ENCODE results near the gene STK24.
"Not testable (repeated sequence)": the region's sequence is repeated elsewhere in the genome, so short reads cannot be mapped to it uniquely, and the experiment has no call there.

The STK24 gene

DNA sequence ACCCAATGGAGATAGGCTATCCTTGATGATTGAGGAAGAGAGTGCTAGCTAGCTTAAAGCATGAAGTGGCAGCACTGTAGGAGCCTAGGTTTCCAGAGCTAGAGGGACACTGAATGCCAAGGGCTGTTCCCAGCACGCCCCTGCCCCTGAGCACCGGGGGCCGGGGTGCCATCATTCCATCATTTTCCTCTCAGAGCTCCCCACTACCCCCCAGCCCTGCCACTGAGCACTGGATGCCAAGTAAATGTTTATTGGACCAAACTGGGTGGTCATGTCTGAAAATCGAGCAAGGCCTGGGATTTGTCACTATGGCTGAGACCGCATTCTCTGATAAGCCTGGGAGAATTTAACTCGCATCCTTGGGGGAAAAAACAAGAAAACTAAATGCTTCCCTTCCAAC lies 142.8 kb downstream of the STK24 start:
- no peak for DNase-seq (ENCODE audit: low spot score)

DNA sequence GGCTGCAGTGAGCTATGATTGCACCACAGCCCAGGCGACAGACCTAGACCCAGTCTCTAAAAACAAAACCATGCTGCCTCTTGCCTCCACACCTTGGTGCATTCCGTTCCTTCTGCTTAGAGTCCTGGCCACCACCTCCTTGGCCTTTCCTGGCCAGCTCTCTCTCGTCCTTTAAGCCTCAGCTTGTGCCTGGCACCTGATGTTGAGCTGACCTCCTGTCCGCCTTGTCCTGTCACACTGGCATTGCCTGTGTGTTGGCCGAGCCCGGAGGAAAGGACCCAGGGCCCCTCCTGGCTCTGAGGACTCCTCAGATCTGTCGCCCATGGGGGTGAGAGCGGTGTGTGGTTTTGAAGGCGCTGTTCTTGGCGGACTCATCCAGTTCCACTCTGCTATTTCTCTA lies 143.3 kb downstream of the STK24 start:
- no peak for DNase-seq (ENCODE audit: low spot score)

DNA sequence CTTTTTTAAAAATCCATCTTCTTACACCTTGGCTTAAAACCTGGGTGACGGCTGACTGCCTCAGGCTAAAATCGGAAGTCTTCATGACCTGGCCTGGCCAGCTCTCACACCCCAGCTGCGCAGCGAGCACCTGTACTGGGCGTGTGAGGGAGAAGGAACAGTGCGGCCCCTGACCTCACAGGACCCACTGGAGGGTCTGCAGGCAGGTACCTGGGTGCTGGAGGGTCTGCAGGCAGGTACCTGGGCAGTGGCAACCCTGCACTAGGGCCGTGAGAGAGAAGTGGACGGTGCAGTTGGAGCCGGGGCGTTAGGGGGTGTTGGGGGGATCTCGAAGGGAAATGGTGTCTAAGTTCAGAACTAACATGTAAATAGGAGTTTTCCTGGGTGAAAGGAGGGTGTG lies 144.3 kb downstream of the STK24 start:
- DNase-seq (ENCODE audit: low spot score), result no peak

DNA sequence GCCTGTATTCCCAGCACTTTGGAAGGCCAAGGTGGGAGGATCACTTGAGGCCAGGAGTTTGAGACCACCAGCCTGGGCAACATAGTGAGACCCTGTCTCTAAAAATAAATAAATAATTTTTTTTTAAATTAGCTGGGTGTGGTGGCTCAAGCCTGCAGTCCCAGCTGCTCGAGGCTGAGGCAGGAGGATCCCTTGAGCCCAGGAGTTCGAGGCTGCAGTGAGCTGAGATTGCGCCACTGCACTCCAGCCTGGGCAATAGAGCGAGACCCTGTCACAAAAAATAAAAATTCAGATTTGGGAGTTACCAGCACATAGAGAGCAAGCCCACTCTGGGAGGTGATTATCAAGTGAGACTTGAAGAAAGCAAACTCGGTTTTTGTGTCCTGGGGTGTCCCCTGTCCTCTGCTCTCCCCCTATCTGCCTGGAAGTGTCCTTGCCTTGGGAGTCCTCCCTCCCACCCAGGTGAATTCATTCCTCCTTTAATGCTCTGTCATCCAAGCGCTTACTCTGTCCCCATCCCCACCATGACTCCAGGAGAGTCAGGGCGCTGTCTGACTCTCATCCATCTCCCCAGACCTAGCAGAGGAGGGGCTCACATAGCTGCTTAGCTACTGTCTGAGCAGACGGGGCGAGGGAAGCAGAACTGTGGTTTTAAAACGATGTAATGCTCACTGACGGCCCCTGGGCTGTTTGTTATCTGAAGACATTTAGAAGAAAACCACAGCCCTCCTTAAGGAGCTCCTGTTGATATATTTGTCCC lies 146.8 kb downstream of the STK24 start:
- DNase-seq (ENCODE audit: low spot score), result no peak

DNA sequence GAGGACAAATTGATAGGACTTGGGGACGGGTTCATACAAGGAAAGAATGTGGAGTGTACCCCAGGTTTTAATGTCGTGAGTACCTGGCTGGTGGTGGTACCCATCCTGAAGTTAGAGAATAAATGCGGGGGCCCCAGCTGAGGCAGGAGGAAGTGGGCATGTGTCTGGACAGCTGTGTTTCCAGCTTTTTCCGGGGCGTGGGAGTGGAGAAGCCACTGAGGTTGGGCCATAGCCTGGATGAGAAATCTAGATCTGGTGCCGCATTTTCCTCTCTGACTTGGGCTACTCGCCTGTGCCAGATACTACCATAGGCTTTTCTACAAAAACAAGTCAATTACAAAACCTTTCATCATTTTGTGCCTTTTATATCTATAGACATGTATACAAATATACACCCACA lies 147.4 kb downstream of the STK24 start:
- DNase-seq (ENCODE audit: low spot score), result no peak

DNA sequence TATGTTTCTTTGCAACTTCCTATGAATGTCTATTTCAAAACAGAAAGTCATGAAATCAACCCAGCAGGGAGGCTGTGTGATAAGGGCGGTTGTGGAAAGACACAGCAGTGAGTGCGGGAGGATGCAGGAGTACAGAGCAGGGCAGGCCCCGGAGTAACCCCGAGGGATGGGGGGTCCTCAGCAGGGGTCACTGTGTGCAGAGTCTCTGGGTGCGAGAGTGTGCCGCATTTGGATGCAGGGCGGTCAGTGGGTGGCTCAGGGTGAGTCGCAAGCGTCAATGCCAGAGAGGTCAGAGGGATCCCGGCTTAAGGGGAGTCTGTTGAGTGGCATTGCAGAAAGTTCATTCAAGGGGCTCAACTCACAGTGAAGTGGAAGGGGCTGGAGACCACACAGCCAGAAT lies 147.8 kb downstream of the STK24 start:
- no peak for DNase-seq (ENCODE audit: low spot score)

DNA sequence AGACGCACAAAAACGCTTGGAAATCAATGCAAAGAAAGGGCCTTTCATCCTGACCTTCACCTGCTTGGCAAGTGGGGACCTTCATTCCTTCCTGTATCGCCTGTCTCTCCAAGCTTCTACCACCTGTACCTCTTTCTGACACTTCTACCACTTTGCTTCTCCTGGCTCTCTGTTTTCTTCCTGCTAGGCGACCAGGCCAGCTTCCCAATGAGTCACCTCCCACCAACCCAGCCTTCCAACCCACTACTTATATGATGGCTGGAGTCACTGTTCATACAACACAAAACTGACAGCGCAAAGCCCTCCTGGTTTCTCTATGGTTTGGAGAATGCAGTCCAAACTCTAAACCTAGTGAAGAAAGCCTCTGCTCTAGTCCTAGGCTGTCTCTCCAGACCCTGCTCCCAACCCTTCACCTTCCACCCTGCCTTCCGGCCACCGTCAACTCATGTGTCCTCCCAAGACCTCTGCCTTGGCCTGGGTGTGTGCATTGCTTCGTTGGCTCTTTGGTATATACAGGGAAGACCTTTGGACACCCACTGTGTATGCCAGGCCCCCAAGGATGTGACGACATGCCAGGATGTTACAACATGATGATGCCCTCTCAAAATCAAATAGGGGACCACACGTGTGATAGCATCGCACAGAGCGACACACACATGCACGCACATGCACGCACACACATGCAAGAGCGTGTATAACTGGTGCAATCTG lies 148.5 kb downstream of the STK24 start:
- DNase-seq (ENCODE audit: low spot score), result no peak

DNA sequence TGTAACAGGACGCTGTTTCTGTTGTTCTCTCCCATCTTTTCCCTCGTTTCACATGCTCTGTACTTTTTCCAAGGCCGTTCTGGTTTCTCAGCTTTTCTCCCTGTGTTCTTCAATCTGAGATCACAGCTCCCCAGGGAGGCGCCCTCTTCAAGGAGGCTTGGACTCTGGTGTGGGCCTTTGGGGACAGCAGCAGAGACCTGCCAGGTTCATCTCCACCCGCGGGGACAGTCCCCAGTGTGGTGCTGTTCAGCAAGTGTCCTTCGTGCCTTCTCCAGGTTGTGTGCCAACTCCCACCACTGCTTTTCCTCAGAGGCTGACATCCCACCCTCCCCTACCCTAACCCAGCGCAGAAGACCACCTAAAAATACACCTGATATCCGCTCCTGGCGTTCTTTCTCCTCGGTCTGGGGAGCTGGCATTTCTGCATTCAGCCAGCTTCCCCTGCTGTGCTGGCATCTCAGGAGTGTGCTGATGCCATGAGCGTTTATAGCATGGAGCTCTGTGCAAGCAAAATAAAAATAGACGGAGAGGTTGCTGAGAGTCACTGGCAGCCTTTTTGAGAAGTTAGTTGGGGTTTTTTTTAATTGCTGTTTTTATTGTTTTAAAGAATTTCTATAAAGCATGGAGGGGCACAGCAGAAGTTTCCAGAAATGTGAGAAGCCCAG lies 149.4 kb downstream of the STK24 start:
- DNase-seq (ENCODE audit: low spot score), result no peak

DNA sequence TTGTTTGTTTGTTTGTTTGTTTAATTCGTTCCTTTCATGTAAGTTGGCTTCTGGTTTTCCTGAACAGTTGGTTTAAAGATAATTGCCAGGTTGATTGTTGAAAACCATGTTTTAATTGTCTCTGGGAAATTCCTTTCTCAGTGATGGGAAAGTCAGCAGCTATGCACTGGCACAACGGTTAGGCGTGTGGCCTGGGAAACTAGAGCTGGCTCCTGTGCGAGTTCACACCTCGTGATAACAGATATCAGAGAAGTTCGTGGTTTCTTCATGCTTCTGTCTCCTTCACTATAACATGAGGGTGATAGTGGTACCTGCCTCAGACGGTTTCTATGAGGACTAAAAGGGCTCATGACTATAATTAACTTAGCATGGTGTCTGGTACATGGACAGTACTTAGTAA lies 153.5 kb downstream of the STK24 start:
- no peak for DNase-seq (ENCODE audit: low spot score)

DNA sequence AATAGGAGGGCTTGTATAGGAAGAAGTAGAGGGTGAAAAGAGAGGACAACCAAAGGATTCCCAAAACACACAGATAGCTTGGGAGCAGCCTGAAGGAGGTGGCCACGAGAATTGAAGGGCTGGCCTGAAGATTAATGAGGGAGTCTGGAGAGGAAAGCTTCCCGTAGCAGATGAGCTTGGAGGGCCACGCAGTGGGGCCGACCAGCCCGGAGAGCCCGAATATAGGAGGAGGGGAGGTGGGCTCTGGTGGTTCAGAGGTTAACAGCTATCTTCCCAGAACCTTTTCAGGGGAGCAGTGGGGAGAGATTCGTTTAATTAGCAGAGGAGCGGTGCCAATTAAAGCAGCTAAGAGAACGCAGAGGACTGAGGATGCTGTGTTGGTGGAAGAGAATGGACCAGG lies 154.9 kb downstream of the STK24 start:
- DNase-seq (ENCODE audit: low spot score), result no peak

DNA sequence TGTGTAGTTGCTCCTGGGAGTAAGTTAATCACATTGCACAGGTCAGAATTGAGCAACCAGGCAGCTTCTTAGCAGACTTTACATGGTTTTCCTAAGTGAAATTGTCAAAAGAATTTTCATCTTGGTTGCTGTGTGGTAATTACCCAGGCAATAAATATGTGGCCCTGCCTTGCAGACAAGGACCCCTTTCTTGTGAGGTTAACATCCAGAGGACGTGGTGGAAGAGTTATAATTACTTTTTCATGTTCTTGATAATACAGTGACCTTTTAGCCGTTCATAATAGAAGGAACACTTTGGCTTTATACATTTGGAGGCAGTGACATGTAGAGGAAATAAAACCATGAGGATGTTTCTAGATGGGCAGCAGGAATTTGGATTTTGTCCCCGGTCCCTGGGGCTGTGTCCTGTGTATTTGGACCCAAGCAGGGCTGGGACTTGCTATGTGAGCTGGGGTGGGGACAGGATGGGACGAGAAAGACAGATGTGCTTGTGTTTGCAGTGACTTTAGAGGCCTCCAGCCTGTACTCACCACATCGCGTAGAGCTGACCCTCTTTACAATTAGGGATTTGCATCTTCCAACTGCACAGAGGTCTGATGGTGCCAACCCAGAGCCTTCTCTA lies 156.2 kb downstream of the STK24 start:
- DNase-seq (ENCODE audit: low spot score), result no peak

DNA sequence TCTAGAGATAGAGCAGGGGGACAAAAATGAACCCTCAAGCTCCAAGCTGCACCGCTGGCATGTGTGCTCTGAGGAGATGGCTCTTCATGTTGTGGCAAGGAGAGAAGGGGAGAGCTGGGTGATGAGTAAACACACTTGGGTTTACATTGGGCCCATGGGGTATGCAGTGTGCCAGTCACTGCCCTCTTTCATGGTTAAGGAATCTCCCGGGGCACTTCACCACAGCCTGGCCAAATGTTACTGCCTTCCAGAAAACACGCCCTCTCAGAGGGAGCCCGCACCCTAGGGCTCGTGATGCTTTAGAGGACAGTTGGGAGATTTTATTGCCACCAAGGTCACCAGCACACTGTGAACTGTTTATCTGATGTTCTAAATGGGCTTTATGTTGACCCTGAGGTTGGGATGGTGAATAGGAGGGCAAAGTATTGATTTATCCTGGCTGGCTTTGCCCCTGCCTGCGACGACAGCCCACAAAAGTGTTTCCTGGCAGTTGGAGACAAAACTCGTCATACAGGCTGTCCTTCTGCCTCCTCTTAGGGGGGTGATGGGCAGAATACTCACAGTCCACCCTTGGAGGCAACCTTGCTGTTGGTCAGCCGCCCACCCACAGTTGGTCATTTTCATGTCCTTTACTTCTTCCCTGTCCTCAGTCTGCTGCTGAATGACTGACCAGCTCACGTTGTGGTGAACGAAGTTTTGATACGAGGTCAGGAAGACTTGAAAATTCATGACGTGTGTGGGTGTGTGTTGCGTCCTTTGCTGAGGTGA lies 156.9 kb downstream of the STK24 start:
- DNase-seq (ENCODE audit: low spot score), result no peak

DNA sequence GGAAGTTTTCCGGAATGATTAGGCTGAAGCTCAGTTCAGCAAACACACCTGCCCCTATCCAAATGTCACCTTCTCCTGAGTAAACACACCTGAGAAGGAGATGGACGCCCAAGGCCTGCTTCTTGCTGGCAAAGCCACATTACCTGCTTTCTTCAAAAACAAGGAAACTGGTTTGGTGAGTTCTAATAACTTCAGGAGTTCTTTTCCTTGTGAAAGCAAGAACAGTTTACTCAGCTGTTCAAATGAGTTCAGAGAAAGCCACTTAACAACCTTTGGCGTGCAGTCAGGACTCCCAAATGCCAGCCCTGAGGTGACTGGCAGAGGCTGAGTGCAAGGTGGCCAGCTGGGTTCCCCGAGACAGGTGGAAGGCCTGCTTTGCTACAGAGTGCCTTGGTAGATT lies 160.5 kb downstream of the STK24 start:
- no peak for DNase-seq (ENCODE audit: low spot score)

DNA sequence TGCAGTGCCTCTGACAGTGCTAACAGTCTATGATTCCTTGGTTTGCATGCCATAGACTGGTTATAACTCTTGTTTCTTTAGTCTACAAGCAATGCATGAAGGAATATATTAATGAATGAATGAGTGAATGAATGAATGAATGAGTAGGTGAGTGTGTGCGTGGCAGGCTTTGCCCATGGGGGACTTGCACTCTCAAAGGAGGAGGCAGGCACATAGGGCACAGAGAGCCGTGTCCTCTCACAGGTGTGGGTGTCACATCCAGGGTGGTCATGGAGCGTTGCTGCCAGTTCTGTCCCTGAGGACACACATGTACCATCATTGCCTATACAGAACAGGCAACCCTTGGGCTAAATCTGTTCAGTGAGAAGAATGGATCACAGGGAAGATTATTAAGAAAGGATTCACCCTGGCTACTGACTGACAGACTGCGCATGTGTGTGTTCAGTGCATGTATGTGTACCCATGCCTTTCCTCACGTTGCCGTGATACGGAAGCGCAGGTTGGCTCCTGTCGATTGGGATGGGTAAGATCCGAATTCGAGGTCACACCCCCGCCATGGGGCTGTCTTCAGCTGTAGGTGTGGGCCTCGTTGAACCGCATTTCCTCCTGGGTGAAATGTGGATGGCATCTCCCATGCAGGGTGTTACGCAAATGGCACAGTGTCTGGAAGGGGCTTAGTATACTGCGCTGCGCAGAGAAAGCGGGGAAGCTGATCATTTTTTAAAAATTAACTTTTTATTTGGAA lies 161.4 kb downstream of the STK24 start:
- DNase-seq (ENCODE audit: low spot score), result no peak

DNA sequence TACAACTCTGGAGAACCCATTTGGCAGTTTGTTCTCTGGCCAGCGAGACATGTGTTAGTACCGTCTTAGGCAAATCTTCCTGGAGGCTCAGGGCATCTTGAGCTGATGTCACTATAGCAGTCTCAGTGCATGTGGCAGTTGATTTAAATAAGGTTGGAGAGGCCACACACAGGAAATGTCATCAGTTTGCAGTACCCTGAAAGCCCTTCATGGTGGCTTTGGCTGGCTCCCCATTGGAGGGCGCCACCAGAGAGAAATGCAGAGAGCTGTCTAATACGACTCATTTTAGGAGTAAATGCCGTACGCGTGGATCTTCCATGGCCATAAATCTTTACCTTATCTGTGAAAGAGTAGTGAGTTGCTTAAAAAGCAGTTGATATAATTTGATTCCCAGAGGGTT lies 163.1 kb downstream of the STK24 start:
- DNase-seq (ENCODE audit: low spot score), result no peak

DNA sequence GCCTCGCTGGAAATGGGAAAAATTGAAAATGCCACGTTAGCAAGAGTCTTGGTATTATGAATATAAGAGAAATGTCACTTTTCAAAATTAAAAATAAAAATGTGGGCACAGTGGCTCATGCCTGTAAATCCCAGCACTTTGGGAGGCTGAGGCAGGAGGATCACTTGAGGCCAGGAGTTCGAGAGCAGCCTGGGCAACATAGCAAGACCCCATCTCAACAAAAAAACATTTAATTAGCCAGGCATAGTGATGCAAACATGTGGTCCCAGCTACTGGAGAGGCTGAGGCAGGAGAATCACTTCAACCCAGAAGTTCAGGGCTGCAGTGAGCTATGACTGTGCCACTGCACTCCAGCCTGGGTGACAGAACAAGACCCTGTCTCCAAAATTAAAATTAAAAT lies 163.6 kb downstream of the STK24 start:
- not testable (repeated sequence) for DNase-seq (ENCODE audit: low spot score)

DNA sequence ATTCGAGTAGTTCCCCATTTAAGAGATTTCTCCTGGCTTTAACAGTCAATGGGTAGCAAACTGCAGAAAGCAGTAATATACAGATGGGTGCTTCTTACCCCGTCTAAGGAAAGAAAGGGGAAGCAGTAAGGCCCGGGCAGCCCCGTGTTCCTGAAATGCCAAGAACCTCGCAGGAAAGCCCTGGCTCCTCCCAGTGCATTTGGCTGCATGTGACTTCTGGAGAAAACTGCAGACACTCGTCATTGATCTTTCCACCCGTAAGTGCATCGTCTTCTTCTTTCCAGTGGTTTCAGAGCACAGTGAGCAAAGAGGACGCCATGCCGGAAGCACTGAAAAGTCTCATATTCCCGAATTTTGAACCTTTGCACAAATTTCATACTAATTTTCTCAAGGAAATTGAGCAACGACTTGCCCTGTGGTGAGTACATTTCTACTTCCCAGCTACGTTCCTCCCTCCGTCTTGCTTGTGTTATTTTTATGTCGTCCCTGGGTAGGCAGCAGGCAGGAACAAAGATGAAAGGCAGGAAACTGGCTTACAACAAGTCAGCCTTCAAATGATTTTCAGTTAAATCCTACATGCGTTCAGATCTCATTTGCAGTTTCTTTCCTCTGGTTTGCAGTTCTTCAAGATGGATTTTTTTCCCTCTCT lies 165.2 kb downstream of the STK24 start:
- DNase-seq (ENCODE audit: low spot score), result peak; percentile 22

DNA sequence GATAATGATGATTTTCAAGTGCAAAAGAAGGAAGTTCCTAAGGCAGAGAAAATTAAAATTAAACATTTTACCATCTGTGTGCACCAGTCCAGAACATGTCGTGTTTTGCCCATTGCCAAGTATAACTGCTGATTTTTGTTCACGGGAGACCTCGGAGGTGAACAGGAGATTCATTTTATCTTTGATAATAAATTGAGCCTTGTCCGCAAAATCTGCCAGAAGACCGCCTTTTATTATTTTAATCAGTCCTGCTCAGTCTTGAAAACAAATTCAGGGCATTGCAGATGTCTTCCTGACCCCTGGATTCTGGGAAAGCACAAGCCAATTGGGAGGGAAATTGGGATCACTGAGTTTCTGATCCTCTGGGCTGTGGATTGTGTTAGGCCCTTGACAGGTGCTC lies 165.9 kb downstream of the STK24 start:
- no peak for DNase-seq (ENCODE audit: low spot score)

DNA sequence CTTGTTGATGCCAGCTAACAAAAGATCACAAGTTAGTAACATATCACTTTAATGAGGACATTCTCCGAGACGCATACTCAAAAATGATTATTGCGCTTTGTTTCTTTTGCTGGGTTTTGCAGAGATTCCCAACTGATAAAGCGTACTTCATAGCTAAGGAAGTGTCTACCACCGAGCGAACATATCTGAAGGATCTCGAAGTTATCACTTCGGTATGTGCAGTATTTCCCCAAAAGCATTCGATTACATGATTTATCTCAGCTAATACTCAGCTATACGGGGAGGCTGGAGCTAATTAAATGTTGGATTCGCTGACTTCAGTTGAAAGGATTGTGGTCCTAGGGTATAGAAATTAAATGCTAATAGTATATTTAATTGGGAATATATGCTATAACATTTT lies 166.3 kb downstream of the STK24 start:
- DNase-seq (ENCODE audit: low spot score), result no peak

DNA sequence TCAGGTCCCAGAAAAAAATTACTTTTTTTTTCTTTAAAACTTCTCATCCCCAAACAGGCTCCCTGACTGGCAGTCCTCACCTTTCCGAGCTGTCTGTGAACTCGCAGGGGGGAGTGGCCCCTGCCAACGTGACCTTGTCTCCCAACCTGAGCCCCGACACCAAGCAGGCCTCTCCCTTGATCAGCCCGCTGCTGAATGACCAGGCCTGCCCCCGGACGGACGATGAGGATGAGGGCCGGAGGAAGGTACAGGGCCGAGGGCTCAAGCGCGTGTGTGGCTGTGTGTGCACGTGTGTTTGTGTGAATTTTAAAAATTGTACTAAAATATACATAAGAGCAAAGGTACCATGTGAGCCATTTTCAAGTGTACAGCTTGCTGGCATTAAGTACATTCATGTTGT lies 167.6 kb downstream of the STK24 start:
- no peak for DNase-seq (ENCODE audit: low spot score)

DNA sequence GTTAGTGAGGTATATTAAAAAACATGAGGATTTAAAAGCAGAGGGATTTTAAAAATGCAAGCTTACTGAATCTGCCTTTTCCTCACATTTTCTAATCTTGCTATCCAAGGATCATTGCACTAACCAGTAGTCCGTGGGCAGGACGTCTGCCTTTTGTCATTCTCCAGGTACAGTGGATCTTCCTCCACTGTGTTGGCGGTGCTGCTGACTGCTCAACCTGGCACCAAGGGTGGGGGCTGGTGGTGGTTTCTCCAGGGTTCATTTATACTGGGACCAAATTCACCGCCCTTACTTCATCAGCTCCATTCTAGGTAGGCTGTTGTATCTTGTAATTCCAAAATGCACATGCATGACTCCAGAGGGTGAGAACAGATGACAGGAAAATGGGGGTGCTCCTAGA lies 169.3 kb downstream of the STK24 start:
- DNase-seq (ENCODE audit: low spot score), result no peak
